ENCODE data around the gene TNS1. TPM values are rescaled to one million over a fixed set of nuclear protein-coding genes. Genes with fewer than 3 reads are reported as not detected.

Gene TNS1
- total RNA-seq, 1 donor from 2014 or later = 25.1 TPM

DNA sequence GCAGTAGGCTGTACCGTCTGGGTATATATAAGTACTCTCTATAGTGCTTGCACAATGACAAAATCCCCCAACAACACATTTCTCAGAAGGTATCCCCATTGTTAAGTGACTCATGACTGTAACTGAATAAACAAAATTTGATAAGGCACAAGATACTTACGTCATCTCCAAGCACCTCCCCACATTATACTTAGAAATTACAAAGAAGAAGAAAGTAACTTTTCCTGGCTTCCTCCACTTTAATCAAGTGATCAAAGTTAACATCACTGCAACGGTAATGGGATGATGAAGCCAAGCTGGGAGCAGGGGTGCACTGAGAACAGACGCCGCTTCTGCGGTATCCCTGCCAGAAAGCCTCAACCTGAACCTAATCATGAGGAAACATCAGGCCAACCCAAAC is 9.7 kb downstream of the TNS1 start:
- H3K4me3 ChIP-seq (ENCODE audit: low read depth, low read length) = no peak overlapping the region
- TF ChIP-seq, protein P1, sequence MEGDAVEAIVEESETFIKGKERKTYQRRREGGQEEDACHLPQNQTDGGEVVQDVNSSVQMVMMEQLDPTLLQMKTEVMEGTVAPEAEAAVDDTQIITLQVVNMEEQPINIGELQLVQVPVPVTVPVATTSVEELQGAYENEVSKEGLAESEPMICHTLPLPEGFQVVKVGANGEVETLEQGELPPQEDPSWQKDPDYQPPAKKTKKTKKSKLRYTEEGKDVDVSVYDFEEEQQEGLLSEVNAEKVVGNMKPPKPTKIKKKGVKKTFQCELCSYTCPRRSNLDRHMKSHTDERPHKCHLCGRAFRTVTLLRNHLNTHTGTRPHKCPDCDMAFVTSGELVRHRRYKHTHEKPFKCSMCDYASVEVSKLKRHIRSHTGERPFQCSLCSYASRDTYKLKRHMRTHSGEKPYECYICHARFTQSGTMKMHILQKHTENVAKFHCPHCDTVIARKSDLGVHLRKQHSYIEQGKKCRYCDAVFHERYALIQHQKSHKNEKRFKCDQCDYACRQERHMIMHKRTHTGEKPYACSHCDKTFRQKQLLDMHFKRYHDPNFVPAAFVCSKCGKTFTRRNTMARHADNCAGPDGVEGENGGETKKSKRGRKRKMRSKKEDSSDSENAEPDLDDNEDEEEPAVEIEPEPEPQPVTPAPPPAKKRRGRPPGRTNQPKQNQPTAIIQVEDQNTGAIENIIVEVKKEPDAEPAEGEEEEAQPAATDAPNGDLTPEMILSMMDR (conservative IDR thresholded peaks at IDR 0.05; ENCODE audit: low read depth, low read length) = no peak
- no peak for DNase-seq (ENCODE audit: low read depth)

DNA sequence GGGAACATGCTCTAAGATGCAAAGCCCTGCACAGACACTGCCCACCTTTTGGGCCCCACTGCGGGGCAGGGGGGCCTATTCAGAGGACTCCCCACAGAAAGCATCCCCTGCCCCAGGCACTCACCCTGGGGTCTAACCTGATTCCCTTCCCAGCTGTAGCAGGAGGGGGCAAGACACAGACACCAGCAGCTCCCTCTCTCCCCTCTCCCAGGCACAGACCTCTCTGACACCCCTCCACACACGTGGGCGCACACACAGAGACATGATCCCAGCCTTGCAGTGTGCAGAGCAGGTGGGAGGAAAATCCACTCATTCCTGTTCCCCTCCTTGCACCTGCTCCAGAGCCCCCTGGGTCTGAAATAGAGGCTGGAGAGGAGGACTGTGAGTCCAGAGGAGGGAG is 10.7 kb downstream of the TNS1 start:
- TF ChIP-seq, protein P1 (conservative IDR thresholded peaks at IDR 0.05; ENCODE audit: low read depth, low read length) = no peak
- H3K4me3 ChIP-seq (ENCODE audit: low read depth, low read length) = no peak overlapping the region
- DNase-seq (ENCODE audit: low read depth) = no peak

DNA sequence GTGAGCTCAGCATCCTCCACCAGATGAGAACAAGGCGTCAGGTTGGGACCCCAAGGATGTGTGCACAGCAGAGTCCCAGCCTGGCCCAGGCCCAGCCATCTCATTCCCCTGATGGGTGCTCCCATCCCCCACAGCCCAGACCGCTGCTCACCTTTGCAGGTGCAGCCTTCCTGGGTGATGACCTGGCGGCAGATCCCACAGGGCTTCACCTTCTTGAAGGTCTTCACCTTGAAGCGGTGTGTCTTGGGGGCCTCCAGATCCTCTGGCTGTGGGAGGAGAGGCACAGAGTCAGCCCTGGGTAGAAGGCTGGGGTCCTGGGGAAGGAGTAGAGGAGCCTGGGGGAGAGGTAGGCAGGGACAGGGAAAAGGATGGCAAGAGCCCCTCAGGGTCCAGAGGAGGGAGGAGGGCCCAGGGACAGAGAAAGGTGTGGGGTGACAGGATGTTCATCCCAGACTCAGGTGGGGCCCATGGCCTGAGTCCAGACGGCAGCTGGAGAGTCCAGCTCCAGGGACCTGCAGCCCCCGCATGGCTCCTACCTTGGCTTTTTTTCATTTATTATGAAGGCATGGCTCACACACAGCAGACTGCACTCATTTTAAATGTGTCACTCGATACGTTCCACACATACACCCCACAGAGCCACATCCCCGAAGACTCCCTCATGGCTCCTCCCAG is 11.9 kb downstream of the TNS1 start:
- no peak overlapping the region for H3K4me3 ChIP-seq (ENCODE audit: low read depth, low read length)
- no peak for DNase-seq (ENCODE audit: low read depth)
- TF ChIP-seq, protein P1 (conservative IDR thresholded peaks at IDR 0.05; ENCODE audit: low read depth, low read length) = no peak

DNA sequence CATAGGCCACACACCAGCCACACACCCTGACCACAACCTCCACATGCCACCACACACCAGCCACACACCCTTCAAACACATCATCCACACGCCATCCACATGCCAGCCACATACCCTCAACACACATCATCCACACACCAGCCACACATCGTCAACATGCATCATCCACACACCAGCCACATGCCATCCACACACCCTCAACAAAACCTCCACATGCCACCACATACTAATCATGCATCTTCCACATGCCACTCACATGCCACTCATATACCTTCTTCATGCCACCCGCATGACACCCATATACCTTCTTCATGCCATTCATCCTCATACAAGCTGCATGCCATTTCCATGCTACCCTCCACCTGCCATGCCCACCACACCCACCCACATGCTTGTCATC is 12.4 kb downstream of the TNS1 start:
- TF ChIP-seq, protein P1 (conservative IDR thresholded peaks at IDR 0.05; ENCODE audit: low read depth, low read length) = no peak
- DNase-seq (ENCODE audit: low read depth) = no peak
- H3K4me3 ChIP-seq (ENCODE audit: low read depth, low read length) = no peak overlapping the region

DNA sequence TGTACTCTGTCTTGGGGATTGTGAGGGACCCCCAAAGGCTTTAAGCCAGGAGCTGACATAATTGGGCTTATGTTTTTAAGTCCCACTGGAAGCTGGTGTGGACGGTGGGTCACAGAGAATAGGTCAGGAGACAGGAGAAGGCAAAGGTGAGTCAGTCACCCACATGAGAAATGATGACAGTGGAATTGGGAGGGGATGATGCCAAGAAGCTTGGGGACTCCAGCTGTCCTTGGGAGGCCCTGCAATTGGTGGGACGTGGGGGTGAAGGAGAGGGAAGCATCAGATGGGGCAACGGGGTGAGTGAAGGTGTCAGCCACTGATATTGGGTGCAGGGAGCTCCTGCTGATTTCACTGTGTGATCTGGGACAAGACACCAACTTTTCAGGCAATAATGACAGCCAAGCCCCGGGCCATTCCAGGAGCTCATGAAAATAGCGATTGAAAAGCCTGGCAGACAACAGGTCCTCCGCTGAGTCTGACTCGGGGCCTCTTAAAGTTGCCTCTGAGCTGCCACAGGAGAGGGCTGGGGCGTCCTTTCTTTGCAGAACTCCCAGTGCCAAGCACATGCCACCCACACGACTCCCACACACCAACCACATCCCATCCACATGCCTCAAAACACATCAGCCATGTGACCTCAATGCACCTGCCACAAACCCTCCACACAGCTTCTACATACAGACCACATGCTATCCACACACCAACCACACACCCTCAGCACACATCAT is 13.4 kb downstream of the TNS1 start:
- TF ChIP-seq, protein P1 (conservative IDR thresholded peaks at IDR 0.05; ENCODE audit: low read depth, low read length) = no peak
- H3K4me3 ChIP-seq (ENCODE audit: low read depth, low read length) = no peak overlapping the region
- DNase-seq (ENCODE audit: low read depth) = no peak

DNA sequence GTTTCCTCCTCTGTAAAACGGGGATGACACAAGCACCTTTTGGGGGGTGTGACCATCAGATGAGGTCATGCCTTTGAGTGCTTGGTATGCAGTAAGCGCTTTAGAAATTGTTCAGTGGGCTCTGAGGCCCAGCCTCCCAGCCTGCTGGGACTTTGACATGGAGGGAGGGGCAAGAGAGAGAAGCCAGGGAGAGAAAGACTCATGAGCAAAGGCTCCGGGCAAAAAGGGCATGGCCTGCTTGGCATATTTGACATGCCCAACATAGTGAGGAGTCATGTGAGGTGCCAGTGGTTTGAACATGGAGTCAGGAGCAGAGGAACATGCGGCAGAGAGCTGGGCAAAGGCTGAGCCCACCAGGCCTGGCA is 14.0 kb downstream of the TNS1 start:
- peak; percentile 46 for DNase-seq (ENCODE audit: low read depth)
- H3K4me3 ChIP-seq (ENCODE audit: low read depth, low read length) = no peak overlapping the region
- TF ChIP-seq, protein P1 (conservative IDR thresholded peaks at IDR 0.05; ENCODE audit: low read depth, low read length) = no peak

Measured in epithelial cell of proximal tubule (primary cell).